ENCODE measurements around the gene ACO2. TPM values are rescaled to one million over a fixed set of nuclear protein-coding genes. Genes with fewer than 3 reads are reported as not detected.

The ACO2 gene
- 66.9 to 69.9 TPM (median 69.4 TPM) in 3 replicates for total RNA-seq

- TF ChIP-seq CTCF (IDR thresholded peaks at IDR 0.05; ENCODE audit: unreplicated experiment) = no peak
- H3K4me3 Mint-ChIP-seq = peak within 1 kb of the TSS; percentile 84
- no peaks in the 10 kb centered on the region for H3K9me3 Mint-ChIP-seq
- H3K36me3 Mint-ChIP-seq = peaks cover 18% of the 10 kb centered on the region
- H3K27me3 Mint-ChIP-seq (ENCODE audit: low read depth) = no peaks in the 10 kb centered on the region
- peak within 1 kb of the TSS; percentile 99 for H3K27ac Mint-ChIP-seq
- peaks cover 23% of the 10 kb centered on the region for H3K4me1 Mint-ChIP-seq
- DNase-seq (ENCODE audit: low spot score in 2 of 2, unreplicated experiment in 2 of 2) = peak; percentile 96 to 98
These were observed at the start of gene ACO2, which contains the start of gene PHF5A for GRCh38 chr22:41468381-41469217. Gene ACO2 (plus strand): TSS chr22:41469117. CDS start chr22:41469147, 30 bp downstream. Gene PHF5A (minus strand): TSS chr22:41468692. CDS start chr22:41468653, 39 bp downstream.

- Mint-ChIP-seq H3K27me3 (ENCODE audit: low read depth) (no peaks in the 10 kb centered on the region), H3K27ac (no peak overlapping the region), H3K9me3 (no peaks in the 10 kb centered on the region), H3K4me3 (no peak overlapping the region), H3K36me3 (peaks cover 14% of the 10 kb centered on the region), H3K4me1 (no peaks in the 10 kb centered on the region)
- DNase-seq (ENCODE audit: low spot score in 2 of 2, unreplicated experiment in 2 of 2) = no peak
- no peak for TF ChIP-seq CTCF (IDR thresholded peaks at IDR 0.05; ENCODE audit: unreplicated experiment)
These were observed 43.1 kb upstream of the ACO2 start for GRCh38 chr22:41425660-41426365.

- H3K4me3 Mint-ChIP-seq = no peak overlapping the region
- no peak for DNase-seq (ENCODE audit: low spot score in 2 of 2, unreplicated experiment in 2 of 2)
- H3K4me1 Mint-ChIP-seq = no peaks in the 10 kb centered on the region
- TF ChIP-seq CTCF (IDR thresholded peaks at IDR 0.05; ENCODE audit: unreplicated experiment) = no peak
- no peaks in the 10 kb centered on the region for H3K9me3 Mint-ChIP-seq
- H3K27me3 Mint-ChIP-seq (ENCODE audit: low read depth) = no peaks in the 10 kb centered on the region
- H3K27ac Mint-ChIP-seq = no peak overlapping the region
- peaks cover 20% of the 10 kb centered on the region for H3K36me3 Mint-ChIP-seq
These were observed 39.5 kb upstream of the ACO2 start for GRCh38 chr22:41429232-41429950.

- no peak overlapping the region for H3K27ac Mint-ChIP-seq
These were observed 39.0 kb upstream of the ACO2 start for GRCh38 chr22:41429951-41430332.

More at GRCh38 chr22:41429951-41430332, 39.0 kb upstream of the ACO2 start:
- Mint-ChIP-seq H3K4me3 (no peak overlapping the region), H3K36me3 (peaks cover 20% of the 10 kb centered on the region), H3K4me1 (no peaks in the 10 kb centered on the region), H3K9me3 (no peaks in the 10 kb centered on the region), H3K27me3 (ENCODE audit: low read depth) (no peaks in the 10 kb centered on the region)
- no peak for DNase-seq (ENCODE audit: low spot score in 2 of 2, unreplicated experiment in 2 of 2)
- TF ChIP-seq CTCF (IDR thresholded peaks at IDR 0.05; ENCODE audit: unreplicated experiment) = no peak
